Activated CD4-positive, alpha-beta T cell treated with anti-CD3 and anti-CD28 coated beads for 36 hours (primary cell): Measurements from ENCODE around the gene MED27. TPM values are rescaled to one million over a fixed set of nuclear protein-coding genes. Genes with fewer than 3 reads are reported as not detected.

Experiments used
- ATAC-seq: fragments of 200-7000 bp; cut with Tn5 transposase; one replicate; pipeline ENCODE4 v1.10.0; 2021; ENCODE audit warnings: mild to moderate bottlenecking, moderate library complexity
- CTCF ChIA-PET: fragments of 350-600 bp; sonication (Branson Sonifier 250); formaldehyde crosslinking; loops from one replicate; lab custom pipeline; 2021; ENCODE audit warnings: antibody characterized with exemption; lab: Charles Lee
- POLR2A ChIA-PET: fragments of 350-600 bp; sonication (Branson Sonifier 250); formaldehyde crosslinking; loops from one replicate; lab custom pipeline; 2021; ENCODE audit warnings: antibody characterized with exemption, inconsistent platforms; lab: Charles Lee
- DNase-seq: peaks from one replicate; pipeline ENCODE4 v3.0.0-alpha.2; 2020
- H3K27ac Mint-ChIP-seq: one replicate; pipeline ENCODE4 v1.8.0; 2021; ENCODE audit warnings: mixed read lengths
- H3K27me3 Mint-ChIP-seq: one replicate; pipeline ENCODE4 v1.8.0; 2021; ENCODE audit warnings: mixed read lengths
- H3K36me3 Mint-ChIP-seq: one replicate; pipeline ENCODE4 v1.8.0; 2021; ENCODE audit warnings: low read depth, mixed read lengths
- H3K4me1 Mint-ChIP-seq: one replicate; pipeline ENCODE4 v1.8.0; 2021; ENCODE audit warnings: mixed read lengths
- H3K4me3 Mint-ChIP-seq: one replicate; pipeline ENCODE4 v1.8.0; 2021; ENCODE audit warnings: mild to moderate bottlenecking, moderate library complexity, mixed read lengths
- H3K9me3 Mint-ChIP-seq: one replicate; pipeline ENCODE4 v1.8.0; 2021; ENCODE audit warnings: low read depth, mixed read lengths
- intact Hi-C, 2 experiments: fragments of 100-400 bp; cut with DNase I in 1 of 2; cut with micrococcal nuclease in 1 of 2; formaldehyde crosslinking; loops; one replicate each; pipeline versions ENCODE4 v1.14.2 to v1.15.1; 2022 to 2024; cut with DNase I, micrococcal nuclease
- total RNA-seq, 2 experiments: library from RNA; stranded (reverse); gene quantifications; one replicate each; pipeline ENCODE4 v1.2.3, GENCODE V29; 2021

Gene MED27
- total RNA-seq, 2 experiments from 2014 or later: 29.1 to 32.5 TPM

- no peak overlapping the region for H3K27ac Mint-ChIP-seq
- H3K9me3 Mint-ChIP-seq: no peaks in the 10 kb centered on the region
- intact Hi-C loops: no loop called here
- DNase-seq (no peak), ATAC-seq (no peak)
- ChIA-PET CTCF (interaction anchor here (0.5 to 0.7 kb wide), 3 partner anchors 79 to 1734 kb away, joined by 3 to 4 read pairs (median 3); no protein-coding TSS in a partner anchor), POLR2A (no interaction called here)
- H3K4me3 Mint-ChIP-seq: no peak overlapping the region
- no peaks in the 10 kb centered on the region for H3K27me3 Mint-ChIP-seq
- H3K4me1 Mint-ChIP-seq: peaks cover 11% of the 10 kb centered on the region
- H3K36me3 Mint-ChIP-seq: peaks cover 2% of the 10 kb centered on the region
Measured at GRCh38 chr9:131872702-131873101, 207.0 kb downstream of the MED27 start.

GRCh38 chr9:131872006-131872405 is 207.7 kb downstream of the MED27 start:
- Mint-ChIP-seq H3K9me3 (no peaks in the 10 kb centered on the region), H3K27ac (no peak overlapping the region), H3K27me3 (no peaks in the 10 kb centered on the region), H3K4me3 (no peak overlapping the region), H3K4me1 (peaks cover 10% of the 10 kb centered on the region), H3K36me3 (peaks cover 2% of the 10 kb centered on the region)
- DNase-seq (no peak), ATAC-seq (no peak)
- POLR2A ChIA-PET: no interaction called here
- CTCF ChIA-PET: interaction anchor here (0.5 to 0.7 kb wide), 3 partner anchors 79 to 810 kb away, joined by 3 read pairs; no protein-coding TSS in a partner anchor
- intact Hi-C loops: no loop called here

GRCh38 chr9:131870156-131870555 is 209.5 kb downstream of the MED27 start:
- ATAC-seq (no peak), DNase-seq (no peak)
- peaks cover 2% of the 10 kb centered on the region for H3K36me3 Mint-ChIP-seq
- H3K9me3 Mint-ChIP-seq: no peaks in the 10 kb centered on the region
- H3K27me3 Mint-ChIP-seq: no peaks in the 10 kb centered on the region
- no peaks in the 10 kb centered on the region for H3K4me1 Mint-ChIP-seq
- ChIA-PET CTCF (interaction anchor here (0.5 to 1.4 kb wide), 3 partner anchors 228 to 367 kb away, joined by 3 to 4 read pairs (median 4); no protein-coding TSS in a partner anchor), POLR2A (no interaction called here)
- intact Hi-C loops: no loop called here
- H3K27ac Mint-ChIP-seq: no peak overlapping the region
- H3K4me3 Mint-ChIP-seq: no peak overlapping the region

- Mint-ChIP-seq H3K4me3 (no peak overlapping the region), H3K27ac (no peak overlapping the region), H3K9me3 (no peaks in the 10 kb centered on the region), H3K36me3 (peaks cover 2% of the 10 kb centered on the region), H3K4me1 (no peaks in the 10 kb centered on the region), H3K27me3 (no peaks in the 10 kb centered on the region)
- CTCF ChIA-PET: interaction anchor here (0.5 to 1.4 kb wide), 2 partner anchors 36 to 367 kb away, joined by 3 to 4 read pairs; no protein-coding TSS in a partner anchor
- POLR2A ChIA-PET: interaction anchor here (0.5 kb wide), 1 partner anchor 14 kb away, joined by 3 read pairs; no protein-coding TSS in a partner anchor
- no peak for DNase-seq
- no peak for ATAC-seq
- intact Hi-C loops: no loop called here
Measured at GRCh38 chr9:131869348-131869747, 210.3 kb downstream of the MED27 start.

- Mint-ChIP-seq H3K9me3 (no peaks in the 10 kb centered on the region), H3K27me3 (no peaks in the 10 kb centered on the region), H3K4me3 (no peak overlapping the region), H3K4me1 (no peaks in the 10 kb centered on the region), H3K36me3 (peaks cover 2% of the 10 kb centered on the region), H3K27ac (no peak overlapping the region)
- CTCF ChIA-PET: interaction anchor here (0.6 kb wide), 1 partner anchor 18 kb away, joined by 3 read pairs; no protein-coding TSS in a partner anchor
- no peak for ATAC-seq
- POLR2A ChIA-PET: no interaction called here
- DNase-seq: no peak
- intact Hi-C loops: no loop called here
Measured at GRCh38 chr9:131868766-131869165, 210.9 kb downstream of the MED27 start.

- H3K27ac Mint-ChIP-seq: no peak overlapping the region
- POLR2A ChIA-PET: no interaction called here
- DNase-seq (no peak), ATAC-seq (no peak)
- H3K36me3 Mint-ChIP-seq: peaks cover 2% of the 10 kb centered on the region
- intact Hi-C loops: no loop called here
- CTCF ChIA-PET: no interaction called here
- H3K27me3 Mint-ChIP-seq: no peaks in the 10 kb centered on the region
- H3K9me3 Mint-ChIP-seq: no peaks in the 10 kb centered on the region
- no peaks in the 10 kb centered on the region for H3K4me1 Mint-ChIP-seq
- H3K4me3 Mint-ChIP-seq: no peak overlapping the region
Measured at GRCh38 chr9:131867611-131868192, 212.0 kb downstream of the MED27 start.

GRCh38 chr9:131865446-131866195 is 214.0 kb downstream of the MED27 start:
- H3K9me3 Mint-ChIP-seq: no peaks in the 10 kb centered on the region
- DNase-seq (no peak), ATAC-seq (no peak)
- no peaks in the 10 kb centered on the region for H3K4me1 Mint-ChIP-seq
- intact Hi-C loops: no loop called here
- H3K4me3 Mint-ChIP-seq: no peak overlapping the region
- CTCF ChIA-PET: no interaction called here
- no peaks in the 10 kb centered on the region for H3K27me3 Mint-ChIP-seq
- no peak overlapping the region for H3K27ac Mint-ChIP-seq
- peaks cover 4% of the 10 kb centered on the region for H3K36me3 Mint-ChIP-seq
- POLR2A ChIA-PET: no interaction called here

GRCh38 chr9:131864531-131864930 is 215.1 kb downstream of the MED27 start:
- no peak overlapping the region for H3K27ac Mint-ChIP-seq
- no peak overlapping the region for H3K4me3 Mint-ChIP-seq
- no peak for ATAC-seq
- H3K9me3 Mint-ChIP-seq: no peaks in the 10 kb centered on the region
- peaks cover 9% of the 10 kb centered on the region for H3K36me3 Mint-ChIP-seq
- H3K27me3 Mint-ChIP-seq: no peaks in the 10 kb centered on the region
- intact Hi-C loops: no loop called here
- CTCF ChIA-PET: no interaction called here
- H3K4me1 Mint-ChIP-seq: no peaks in the 10 kb centered on the region
- POLR2A ChIA-PET: no interaction called here
- no peak for DNase-seq

- Mint-ChIP-seq H3K4me1 (no peaks in the 10 kb centered on the region), H3K36me3 (peaks cover 9% of the 10 kb centered on the region), H3K27ac (no peak overlapping the region), H3K9me3 (no peaks in the 10 kb centered on the region), H3K4me3 (no peak overlapping the region), H3K27me3 (no peaks in the 10 kb centered on the region)
- POLR2A ChIA-PET: no interaction called here
- DNase-seq (no peak), ATAC-seq (no peak)
- CTCF ChIA-PET: no interaction called here
- intact Hi-C loops: no loop called here
Measured at GRCh38 chr9:131863306-131863896, 216.3 kb downstream of the MED27 start.

GRCh38 chr9:131862261-131862660 is 217.4 kb downstream of the MED27 start:
- Mint-ChIP-seq H3K9me3 (no peaks in the 10 kb centered on the region), H3K27ac (no peak overlapping the region), H3K27me3 (no peaks in the 10 kb centered on the region), H3K4me1 (no peaks in the 10 kb centered on the region), H3K36me3 (peaks cover 9% of the 10 kb centered on the region), H3K4me3 (no peak overlapping the region)
- no peak for DNase-seq
- no peak for ATAC-seq
- intact Hi-C loops: no loop called here
- ChIA-PET CTCF (no interaction called here), POLR2A (no interaction called here)

- intact Hi-C loops: no loop called here
- Mint-ChIP-seq H3K27me3 (no peaks in the 10 kb centered on the region), H3K4me3 (no peak overlapping the region), H3K27ac (no peak overlapping the region), H3K36me3 (peaks cover 9% of the 10 kb centered on the region), H3K4me1 (no peaks in the 10 kb centered on the region), H3K9me3 (no peaks in the 10 kb centered on the region)
- ATAC-seq (no peak), DNase-seq (no peak)
- ChIA-PET POLR2A (no interaction called here), CTCF (no interaction called here)
Measured at GRCh38 chr9:131860430-131860829, 219.2 kb downstream of the MED27 start.
